GM12878 (cell line): ENCODE measurements around the gene CSK. TPM values are rescaled to one million over a fixed set of nuclear protein-coding genes. Genes with fewer than 3 reads are reported as not detected.

Experiments
- ATAC-seq: fragments of 200-7000 bp; cut with Tn5 transposase; 3 replicates; pipeline ENCODE4 v1.9.1; 2020; ENCODE audit warnings: mild to moderate bottlenecking, moderate library complexity
- BruUV-seq: library from RNA; stranded (reverse); fragments of 400-500 nt; replicated peaks from 2 replicates; lab custom pipeline; 2021; lab: Mats Ljungman, UMichigan
- CTCF ChIA-PET: fragments of 300-600 bp; sonication (Branson Sonifier 250); formaldehyde crosslinking; extraction: SDS; loops from one replicate; lab custom pipeline; 2021; ENCODE audit warnings: inconsistent platforms; lab: Yijun Ruan, JAX
- POLR2A ChIA-PET: fragments of 350-600 bp; formaldehyde crosslinking; extraction: SDS; loops from one replicate; lab custom pipeline; 2021; ENCODE audit warnings: inconsistent platforms; lab: Charles Lee
- RAD21 ChIA-PET: fragments of 300-600 bp; sonication (Branson Sonifier 250); formaldehyde crosslinking; loops from one replicate; lab custom pipeline; 2023; ENCODE audit warnings: antibody characterized with exemption; ENCODE audit not compliant: unreplicated experiment; lab: Charles Lee
- SMC1A ChIA-PET: fragments of 300-600 bp; sonication (Branson Sonifier 250); formaldehyde crosslinking; loops from one replicate; lab custom pipeline; 2023; ENCODE audit not compliant: unreplicated experiment, uncharacterized antibody; lab: Charles Lee
- DNase-seq: peaks from one replicate; pipeline ENCODE4 v3.0.0-alpha.2; 2011; ENCODE audit warnings: low read depth, low spot score
- FAIRE-seq: peaks from 3 replicates; lab custom pipeline; 2011; peaks lifted over from hg19 to GRCh38; lab: Jason Lieb, UNC
- H2AFZ ChIP-seq: 2 replicates; pipeline ENCODE4 v1.6.0; 2011; ENCODE audit warnings: low read depth, low read length, control low read depth; ENCODE audit not compliant: control insufficient read depth
- H3K27ac ChIP-seq: 2 replicates; pipeline ENCODE4 v1.5.1; 2011; ENCODE audit warnings: control low read depth; ENCODE audit not compliant: control insufficient read depth, insufficient read depth
- H3K27me3 ChIP-seq, 2 experiments: replicated peaks in 1 of 2; 2 replicates each; pipeline versions ENCODE4 v1.6.0 to v1.6.1; 2011; ENCODE audit warnings: low read length in 1 of 2; ENCODE audit not compliant: control insufficient read depth in 2 of 2, insufficient read depth in 2 of 2
- H3K36me3 ChIP-seq, 2 experiments: 2 replicates each; pipeline ENCODE4 v1.5.1; 2011; ENCODE audit warnings: low read length in 1 of 2; ENCODE audit not compliant: control insufficient read depth in 2 of 2, insufficient read depth in 2 of 2
- H3K4me1 ChIP-seq: 2 replicates; pipeline ENCODE4 v1.6.1; 2011; ENCODE audit warnings: mild to moderate bottlenecking, low read length, moderate library complexity, mixed read lengths; ENCODE audit not compliant: control insufficient read depth, insufficient read depth
- H3K4me2 ChIP-seq: 2 replicates; pipeline ENCODE4 v1.6.0; 2011; ENCODE audit warnings: control low read depth; ENCODE audit not compliant: control insufficient read depth, insufficient read depth
- H3K4me3 ChIP-seq: fragments of 200-600 bp; sonication (generic); 2 replicates; pipeline ENCODE4 v1.5.1; 2016
- H3K79me2 ChIP-seq: 2 replicates; pipeline ENCODE4 v1.6.0; 2011; ENCODE audit warnings: low read length; ENCODE audit not compliant: control insufficient read depth, insufficient read depth
- H3K9ac ChIP-seq: 2 replicates; pipeline ENCODE4 v1.8.0; 2011; ENCODE audit warnings: low read length, control low read depth, mixed read lengths; ENCODE audit not compliant: control insufficient read depth, insufficient read depth
- H3K9me3 ChIP-seq: replicated peaks from 3 replicates; pipeline ENCODE4 v1.5.1; 2011; ENCODE audit warnings: mild to moderate bottlenecking, low read length; ENCODE audit not compliant: control insufficient read depth, insufficient read depth
- H4K20me1 ChIP-seq: 2 replicates; pipeline ENCODE4 v1.6.0; 2011; ENCODE audit not compliant: control insufficient read depth, insufficient read depth
- BCL11A ChIP-seq: IDR thresholded peaks from 2 replicates; pipeline ENCODE4 v1.6.1; 2011; ENCODE audit warnings: low read depth, low read length
- CEBPZ ChIP-seq: fragments of 150-350 bp; IDR thresholded peaks from 2 replicates; pipeline ENCODE4 v1.6.1; 2016; ENCODE audit warnings: low read depth, low read length
- CHD4 ChIP-seq: fragments of 200-600 bp; sonication (generic); IDR thresholded peaks from 2 replicates; pipeline ENCODE4 v1.6.1; 2016; ENCODE audit warnings: mild to moderate bottlenecking
- KDM1A ChIP-seq: fragments of 200-600 bp; sonication (generic); IDR thresholded peaks from 2 replicates; pipeline ENCODE4 v1.6.1; 2016; ENCODE audit warnings: borderline replicate concordance
- MTA2 ChIP-seq: fragments of 450-650 bp; IDR thresholded peaks from 2 replicates; pipeline ENCODE4 v1.6.1; 2016; ENCODE audit warnings: low read depth, mild to moderate bottlenecking, moderate library complexity
- MTA3 ChIP-seq: IDR thresholded peaks from 2 replicates; pipeline ENCODE4 v1.6.1; 2012; ENCODE audit warnings: low read length, inconsistent platforms, borderline replicate concordance
- MXI1 ChIP-seq: fragments of 150-350 bp; IDR thresholded peaks from 2 replicates; pipeline ENCODE4 v1.6.1; 2011; ENCODE audit warnings: low read depth, mild to moderate bottlenecking, inconsistent platforms, low read length, improper control_type of control experiment
- MYC ChIP-seq: IDR thresholded peaks from 2 replicates; pipeline ENCODE4 v1.6.1; 2011; ENCODE audit warnings: mild to moderate bottlenecking, low read length, moderate library complexity, inconsistent platforms; ENCODE audit not compliant: insufficient read depth, insufficient replicate concordance, insufficient read length, severe bottlenecking
- REST ChIP-seq: IDR thresholded peaks from 2 replicates; pipeline ENCODE4 v1.6.1; 2012; ENCODE audit warnings: mild to moderate bottlenecking, low read depth, low read length
- SIN3A ChIP-seq: IDR thresholded peaks from 2 replicates; pipeline ENCODE4 v1.6.1; 2012; ENCODE audit warnings: low read depth, low read length, improper control_type of control experiment
- SIX5 ChIP-seq: IDR thresholded peaks from 2 replicates; pipeline ENCODE4 v1.6.1; 2011; ENCODE audit warnings: mild to moderate bottlenecking, low read depth, low read length, moderate library complexity; ENCODE audit not compliant: severe bottlenecking
- SMAD1 ChIP-seq: fragments of 450-650 bp; IDR thresholded peaks from 2 replicates; pipeline ENCODE4 v1.6.1; 2018; ENCODE audit warnings: mild to moderate bottlenecking, low read depth; ENCODE audit not compliant: partially characterized antibody
- YY1 ChIP-seq: IDR thresholded peaks from 2 replicates; pipeline ENCODE4 v1.6.1; 2011; ENCODE audit warnings: low read depth, mild to moderate bottlenecking, low read length
- WGBS: methylation state at CpG from one replicate; pipeline ENCODE4 v1.1.6; 2016; ENCODE audit warnings: low lambda C conversion rate; ENCODE audit not compliant: insufficient replicate concordance, insufficient coverage; ENCODE audit errors: missing lambda C conversion rate; 5-methylcytosine and 5-hydroxymethylcytosine counted together
- in situ Hi-C: fragments of 300-500 bp; cut with MboI; formaldehyde crosslinking; loops from 9 replicates; pipeline ENCODE4 v1.14.3; 2018; ENCODE audit warnings: mixed read lengths
- intact Hi-C: fragments of 100-400 bp; cut with micrococcal nuclease; formaldehyde crosslinking; loops from one replicate; pipeline ENCODE4 v1.14.2; 2022; ENCODE audit not compliant: unreplicated experiment
- polyA plus RNA-seq, 11 experiments: library from polyadenylated mRNA; depleted of rRNA in 4 of 11; unstranded in 6 of 11; stranded (reverse) in 5 of 11; fragments of >200 nt; fragmentation: Nextera tagmentation in 4 of 11; fragmentation: Illumina TruSeq in 1 of 11; extraction: Ambion mirVana in 4 of 11; extraction: Trizol in 1 of 11; gene quantifications; 1 replicate in 1 of 11; 2 replicates in 10 of 11; pipeline versions ENCODE4 v1.2.1 to v1.2.3, GENCODE V29; 2011 to 2016; ENCODE audit warnings: inconsistent platforms in 2 of 11, missing spikeins in 2 of 11, low read depth in 1 of 11
- total RNA-seq, 4 experiments: library from RNA; depleted of rRNA in 3 of 4; stranded (reverse); fragments of >200 nt in 3 of 4; fragmentation: Illumina TruSeq in 1 of 4; extraction: Trizol in 1 of 4; gene quantifications; 2 replicates each; pipeline versions ENCODE4 v1.2.1 to v1.2.3, GENCODE V29; 2013 to 2021
- TF ChIP-seq, protein P1 (sequence below): fragments of 450-650 bp; IDR thresholded peaks from 2 replicates; pipeline ENCODE4 v1.6.1; 2014; ENCODE audit warnings: mild to moderate bottlenecking

CSK gene
- total and polyA plus RNA-seq, 10 of the 15 experiments (the other 5 are each of a cell fraction or from before 2014, with no cell fraction given): 3.4 to 327 (median 75.8) TPM

- intact Hi-C loops (no loop called here), in situ Hi-C loops (no loop called here)
- FAIRE-seq (no peak), DNase-seq (no peak), ATAC-seq (no peak)
- SMC1A ChIA-PET: no interaction called here
- Histone ChIP-seq H3K27ac (no peak overlapping the region), H3K36me3 (no peaks in the 10 kb centered on the region), H3K27me3 (peaks cover 0 to 16% of the 10 kb centered on the region in 2 experiments; a peak in 3 of 4 replicates), H3K4me1 (peaks cover 16% of the 10 kb centered on the region), H2AFZ (no peak overlapping the region), H3K4me2 (no peak overlapping the region), H3K79me2 (no peaks in the 10 kb centered on the region), H3K9ac (no peak overlapping the region), H3K9me3 (no peaks in the 10 kb centered on the region), H3K4me3 (no peak overlapping the region), H4K20me1 (no peaks in the 10 kb centered on the region)
- no TSS peak for BruUV-seq
- POLR2A ChIA-PET: no interaction called here
- 12% methylated on average over 7 of the region's 7 CpGs for WGBS
- TF ChIP-seq BCL11A (no peak), KDM1A (no peak), CHD4 (no peak), YY1 (no peak), MTA3 (no peak), CEBPZ (no peak), REST (no peak), SIN3A (no peak), MYC (no peak), MTA2 (no peak), MXI1 (no peak), SMAD1 (no peak), SIX5 (no peak)
- TF ChIP-seq, protein P1, sequence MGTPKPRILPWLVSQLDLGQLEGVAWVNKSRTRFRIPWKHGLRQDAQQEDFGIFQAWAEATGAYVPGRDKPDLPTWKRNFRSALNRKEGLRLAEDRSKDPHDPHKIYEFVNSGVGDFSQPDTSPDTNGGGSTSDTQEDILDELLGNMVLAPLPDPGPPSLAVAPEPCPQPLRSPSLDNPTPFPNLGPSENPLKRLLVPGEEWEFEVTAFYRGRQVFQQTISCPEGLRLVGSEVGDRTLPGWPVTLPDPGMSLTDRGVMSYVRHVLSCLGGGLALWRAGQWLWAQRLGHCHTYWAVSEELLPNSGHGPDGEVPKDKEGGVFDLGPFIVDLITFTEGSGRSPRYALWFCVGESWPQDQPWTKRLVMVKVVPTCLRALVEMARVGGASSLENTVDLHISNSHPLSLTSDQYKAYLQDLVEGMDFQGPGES: no peak
- CTCF ChIA-PET: interaction anchor here (0.7 to 3.0 kb wide), 2 partner anchors 54 to 58 kb away, joined by 3 to 14 read pairs; no protein-coding TSS in a partner anchor
- RAD21 ChIA-PET: interaction anchor here (0.7 to 1.6 kb wide), 2 partner anchors 33 to 54 kb away, joined by 3 to 4 read pairs; no protein-coding TSS in a partner anchor
Measured at GRCh38 chr15:74824976-74825375, 43.1 kb downstream of the CSK start.
